HepG2 (cell line): ENCODE results near the gene MACROD2.

Source experiments
- ATM ChIP-seq: fragments of 450-650 bp; IDR thresholded peaks from 2 replicates; pipeline ENCODE4 v1.7.1; 2017; ENCODE audit warnings: mild to moderate bottlenecking, borderline replicate concordance
- EP300 ChIP-seq, 3 experiments: sonication (generic) in 1 of 3; formaldehyde crosslinking in 1 of 3; IDR thresholded peaks; 2 replicates each; pipeline versions ENCODE4 v1.5.1 to v1.6.1; 2011 to 2020; ENCODE audit warnings: low read depth in 2 of 3, low read length in 2 of 3, borderline replicate concordance in 1 of 3, improper control_type of control experiment in 1 of 3, mild to moderate bottlenecking in 1 of 3, missing genetic modification reagents in 1 of 3, moderate library complexity in 1 of 3
- GABPA ChIP-seq, 2 experiments: IDR thresholded peaks; 2 replicates each; pipeline ENCODE4 v1.6.1; 2011 to 2016; ENCODE audit warnings: low read depth in 2 of 2, low read length in 1 of 2, missing biosample characterization in 1 of 2, missing genetic modification characterization in 1 of 2
- MAX ChIP-seq: IDR thresholded peaks from 2 replicates; pipeline ENCODE4 v1.6.1; 2012; ENCODE audit warnings: inconsistent platforms
- POLR2A ChIP-seq, 2 experiments: IDR thresholded peaks; 2 replicates each; pipeline ENCODE4 v1.6.1; 2011; ENCODE audit warnings: low read depth in 2 of 2, low read length in 2 of 2, mild to moderate bottlenecking in 1 of 2, moderate library complexity in 1 of 2; ENCODE audit not compliant: insufficient read depth in 1 of 2
- PRPF4 ChIP-seq: fragments of 200-400 bp; formaldehyde crosslinking; IDR thresholded peaks from 2 replicates; pipeline ENCODE4 v1.6.1; 2016; ENCODE audit warnings: low read length, low read depth; ENCODE audit not compliant: poor library complexity, severe bottlenecking
- SIN3A ChIP-seq: IDR thresholded peaks from 2 replicates; pipeline ENCODE4 v1.6.1; 2011; ENCODE audit warnings: low read depth, mild to moderate bottlenecking, control low read depth, low read length, borderline replicate concordance
- YEATS2 ChIP-seq: sonication (generic); formaldehyde crosslinking; IDR thresholded peaks from 2 replicates; pipeline ENCODE4 v1.4.0; 2020; ENCODE audit warnings: missing genetic modification reagents, borderline replicate concordance
- ZBTB43 ChIP-seq: sonication (generic); formaldehyde crosslinking; conservative IDR thresholded peaks from 2 replicates; pipeline ENCODE4 v1.4.0; 2020; ENCODE audit warnings: missing genetic modification reagents
- ZNF501 ChIP-seq: sonication (generic); formaldehyde crosslinking; IDR thresholded peaks from 2 replicates; pipeline ENCODE4 v1.5.1; 2020; ENCODE audit warnings: mild to moderate bottlenecking, moderate library complexity, missing genetic modification reagents

GRCh38 chr20:14764511-14765369 is 769.4 kb downstream of the MACROD2 start:
- no peak for TF ChIP-seq SIN3A
- TF ChIP-seq ZNF501 (CRISPR knock-in tag): no peak
- no peak for TF ChIP-seq ZBTB43 (CRISPR knock-in tag)
- TF ChIP-seq PRPF4: no peak
- TF ChIP-seq GABPA (IDR thresholded peaks at IDR 0.05; ENCODE audit: low read depth, low read length): no peak
- no peak for TF ChIP-seq GABPA (CRISPR knock-in tag; IDR thresholded peaks at IDR 0.05; ENCODE audit: low read depth)
- TF ChIP-seq MAX: no peak
- TF ChIP-seq ATM: no peak
- no peak for TF ChIP-seq YEATS2 (CRISPR knock-in tag)
- no peak for TF ChIP-seq POLR2A (IDR thresholded peaks at IDR 0.05; ENCODE audit: insufficient read depth in 1 of 2, low read depth in 2 of 2, low read length in 2 of 2)
- TF ChIP-seq EP300 (IDR thresholded peaks at IDR 0.05; ENCODE audit: low read depth in 2 of 2, low read length in 2 of 2): no peak
- no peak for TF ChIP-seq EP300 (CRISPR knock-in tag; IDR thresholded peaks at IDR 0.05; ENCODE audit: borderline replicate concordance)
